Endothelial cell of umbilical vein (primary cell): ENCODE measurements around the gene PRKAR1B. TPM values are rescaled to one million over a fixed set of nuclear protein-coding genes. Genes with fewer than 3 reads are reported as not detected.

ENCODE experiments used
- BruUV-seq: library from RNA; stranded (reverse); fragments of 400-500 nt; replicated peaks from 2 replicates; lab custom pipeline; 2021; lab: Mats Ljungman, UMichigan
- CTCF ChIA-PET: fragments of 300-600, 350-600 bp; sonication (Branson Sonifier 250); formaldehyde crosslinking; loops from one replicate; lab custom pipeline; 2021; ENCODE audit warnings: antibody characterized with exemption, inconsistent platforms; lab: Charles Lee
- POLR2A ChIA-PET: fragments of 300-600, 350-600 bp; sonication (Branson Sonifier 250); formaldehyde crosslinking; loops from one replicate; lab custom pipeline; 2021; ENCODE audit warnings: antibody characterized with exemption, inconsistent platforms; lab: Charles Lee
- DNase-seq: peaks from one replicate; pipeline ENCODE4 v3.0.0-alpha.2; 2011; ENCODE audit warnings: low read depth, low spot score
- FAIRE-seq: peaks from 2 replicates; lab custom pipeline; 2011; peaks lifted over from hg19 to GRCh38; lab: Jason Lieb, UNC
- H2AFZ ChIP-seq: 2 replicates; pipeline ENCODE4 v1.6.0; 2012; ENCODE audit warnings: low read depth, low read length, control low read depth, inconsistent platforms
- H3K27ac ChIP-seq: 2 replicates; pipeline ENCODE4 v1.5.1; 2011; ENCODE audit warnings: low read depth, mild to moderate bottlenecking, control low read depth, low read length, moderate library complexity; ENCODE audit not compliant: insufficient read depth
- H3K27me3 ChIP-seq, 2 experiments: 2 replicates each; pipeline versions ENCODE4 v1.6.0 to v1.6.1; 2011; ENCODE audit warnings: low read length in 2 of 2, mixed read lengths in 1 of 2; ENCODE audit not compliant: control insufficient read depth in 2 of 2, insufficient read depth in 2 of 2
- H3K36me3 ChIP-seq, 2 experiments: 2 replicates in 1 of 2; 3 replicates in 1 of 2; pipeline ENCODE4 v1.5.1; 2011; ENCODE audit warnings: low read length in 2 of 2, mild to moderate bottlenecking in 1 of 2, moderate library complexity in 1 of 2; ENCODE audit not compliant: control insufficient read depth in 2 of 2, insufficient read depth in 2 of 2; ENCODE audit errors: extremely low read depth in 1 of 2
- H3K4me1 ChIP-seq: 3 replicates; pipeline ENCODE4 v1.5.1; 2011; ENCODE audit warnings: mild to moderate bottlenecking, low read length; ENCODE audit not compliant: control insufficient read depth, insufficient read depth; ENCODE audit errors: extremely low read depth
- H3K4me2 ChIP-seq: 2 replicates; pipeline ENCODE4 v1.6.1; 2011; ENCODE audit warnings: low read length, control low read depth, mixed read lengths; ENCODE audit not compliant: insufficient read depth
- H3K4me3 ChIP-seq, 3 experiments: fragments of 200-600 bp in 1 of 3; sonication (generic), shearing (Covaris generic) in 1 of 3; replicated peaks in 1 of 3; 2 replicates each; pipeline ENCODE4 v1.5.1; 2011 to 2016; ENCODE audit warnings: control low read depth in 3 of 3, low read length in 3 of 3, mild to moderate bottlenecking in 2 of 3, inconsistent platforms in 1 of 3, low read depth in 1 of 3, moderate library complexity in 1 of 3; ENCODE audit not compliant: insufficient read depth in 1 of 3
- H3K79me2 ChIP-seq: 2 replicates; pipeline ENCODE4 v1.6.0; 2012; ENCODE audit warnings: low read length, inconsistent platforms; ENCODE audit not compliant: control insufficient read depth, insufficient read depth
- H3K9ac ChIP-seq: replicated peaks from 2 replicates; pipeline ENCODE3; 2011; ENCODE audit warnings: low read length, control low read depth; ENCODE audit not compliant: insufficient read depth; ENCODE audit errors: extremely low read depth
- H3K9me1 ChIP-seq: replicated peaks from 3 replicates; pipeline ENCODE4 v1.6.0; 2011; ENCODE audit warnings: mild to moderate bottlenecking, low read length; ENCODE audit not compliant: control insufficient read depth, insufficient read depth; ENCODE audit errors: extremely low read depth
- H3K9me3 ChIP-seq: replicated peaks from 2 replicates; pipeline ENCODE4 v1.5.1; 2012; ENCODE audit warnings: low read length, inconsistent platforms; ENCODE audit not compliant: control insufficient read depth, insufficient read depth
- H4K20me1 ChIP-seq: replicated peaks from 2 replicates; pipeline ENCODE3; 2011; ENCODE audit warnings: mild to moderate bottlenecking, low read length; ENCODE audit not compliant: control insufficient read depth, insufficient read depth; ENCODE audit errors: extremely low read depth
- EZH2 ChIP-seq: IDR thresholded peaks from 2 replicates; pipeline ENCODE4 v1.6.1; 2012; ENCODE audit warnings: borderline replicate concordance, low read depth, mild to moderate bottlenecking, moderate library complexity, low read length, inconsistent platforms; ENCODE audit not compliant: severe bottlenecking
- FOS ChIP-seq: IDR thresholded peaks from 2 replicates; pipeline ENCODE4 v1.6.1; 2011; ENCODE audit warnings: mild to moderate bottlenecking, low read length, moderate library complexity, borderline replicate concordance; ENCODE audit not compliant: insufficient read depth
- GATA2 ChIP-seq: IDR thresholded peaks from 2 replicates; pipeline ENCODE4 v1.7.0; 2011; ENCODE audit warnings: low read depth, mild to moderate bottlenecking, moderate library complexity, mixed read lengths, low read length; ENCODE audit not compliant: insufficient read length, insufficient read depth
- JUN ChIP-seq: IDR thresholded peaks from 2 replicates; pipeline ENCODE4 v1.6.1; 2011; ENCODE audit warnings: borderline replicate concordance, low read depth; ENCODE audit not compliant: insufficient read length, insufficient read depth
- MYC ChIP-seq: IDR thresholded peaks from one replicate; pipeline ENCODE4 v1.6.1; 2011; ENCODE audit warnings: mild to moderate bottlenecking, low read depth, low read length
- POLR2A ChIP-seq: IDR thresholded peaks from 2 replicates; pipeline ENCODE4 v1.6.1; 2012; ENCODE audit warnings: low read depth, mild to moderate bottlenecking, control low read depth, low read length
- POLR2AphosphoS5 ChIP-seq: IDR thresholded peaks from 2 replicates; pipeline ENCODE4 v1.6.1; 2012; ENCODE audit warnings: low read depth, mild to moderate bottlenecking, control low read depth, low read length, moderate library complexity; ENCODE audit not compliant: insufficient read depth
- dilution Hi-C: fragments of 300-500 bp; cut with MboI; formaldehyde crosslinking; loops from one replicate; pipeline ENCODE4 v1.15.0; 2019; ENCODE audit warnings: low sequenced_read_pairs; ENCODE audit not compliant: extremely low pct_ligation_motif_present
- intact Hi-C: fragments of 100-400 bp; cut with micrococcal nuclease; formaldehyde crosslinking; loops from one replicate; pipeline ENCODE4 v1.10.0; 2022
- polyA plus RNA-seq, 4 experiments: library from polyadenylated mRNA; depleted of rRNA in 3 of 4; stranded (reverse) in 3 of 4; unstranded in 1 of 4; fragments of >200 nt; gene quantifications; 2 replicates each; pipeline versions ENCODE4 v1.2.1 to v1.2.3, GENCODE V29; 2011 to 2012; ENCODE audit warnings: missing spikeins in 1 of 4
- total RNA-seq: library from RNA; stranded (reverse); gene quantifications from 2 replicates; pipeline ENCODE4 v1.2.3, GENCODE V29; 2021
- TF ChIP-seq, protein P1 (sequence below): IDR thresholded peaks from 2 replicates; pipeline ENCODE4 v1.6.1; 2011; ENCODE audit not compliant: insufficient read depth, insufficient read length

Gene PRKAR1B
- total and polyA plus RNA-seq, 2 donors (not counting 3 experiments of a cell fraction or from before 2014, with no cell fraction given), result 15.4 to 29.2 TPM

- Histone ChIP-seq H3K36me3 (peaks cover 0 to 7% of the 10 kb centered on the region in 2 experiments), H3K4me2 (no peak overlapping the region), H3K27me3 (no peaks in the 10 kb centered on the region), H4K20me1 (no peaks in the 10 kb centered on the region), H3K79me2 (no peaks in the 10 kb centered on the region), H3K27ac (no peak overlapping the region), H2AFZ (no peak overlapping the region), H3K4me3 (no peak overlapping the region), H3K9me1 (no peaks in the 10 kb centered on the region), H3K9ac (no peak overlapping the region), H3K9me3 (no peaks in the 10 kb centered on the region), H3K4me1 (no peaks in the 10 kb centered on the region)
- DNase-seq, result no peak
- dilution Hi-C loops (no loop called here), intact Hi-C loops (no loop called here)
- FAIRE-seq, result no peak
- BruUV-seq, result no TSS peak
- ChIA-PET CTCF (no interaction called here), POLR2A (no interaction called here)
- TF ChIP-seq POLR2AphosphoS5 (no peak), EZH2 (no peak), POLR2A (no peak), GATA2 (no peak), FOS (no peak), JUN (no peak), MYC (no peak)
- TF ChIP-seq, protein P1, sequence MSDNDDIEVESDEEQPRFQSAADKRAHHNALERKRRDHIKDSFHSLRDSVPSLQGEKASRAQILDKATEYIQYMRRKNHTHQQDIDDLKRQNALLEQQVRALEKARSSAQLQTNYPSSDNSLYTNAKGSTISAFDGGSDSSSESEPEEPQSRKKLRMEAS, result no peak
Observed at GRCh38 chr7:589781-590575, 137.1 kb downstream of the PRKAR1B start.

GRCh38 chr7:587767-588166 is 139.3 kb downstream of the PRKAR1B start:
- H3K4me1 ChIP-seq, result no peaks in the 10 kb centered on the region
- no peak overlapping the region for H3K27ac ChIP-seq
- H3K4me2 ChIP-seq, result no peak overlapping the region
- peaks cover 0 to 16% of the 10 kb centered on the region in 2 experiments for H3K36me3 ChIP-seq
- dilution Hi-C loops (no loop called here), intact Hi-C loops (no loop called here)
- ChIA-PET POLR2A (no interaction called here), CTCF (no interaction called here)
- H3K79me2 ChIP-seq, result no peaks in the 10 kb centered on the region
- H3K9ac ChIP-seq, result no peak overlapping the region
- FAIRE-seq (no peak), DNase-seq (no peak)
- no peaks in the 10 kb centered on the region for H3K9me3 ChIP-seq
- no peaks in the 10 kb centered on the region for H3K9me1 ChIP-seq
- no peak overlapping the region for H2AFZ ChIP-seq
- no peaks in the 10 kb centered on the region for H3K27me3 ChIP-seq
- no peaks in the 10 kb centered on the region for H4K20me1 ChIP-seq
- TF ChIP-seq, protein P1, result no peak
- no TSS peak for BruUV-seq
- H3K4me3 ChIP-seq, result no peak overlapping the region
